Endodermal cell (in vitro differentiated cells): ENCODE measurements around the gene LGI2. TPM values are rescaled to one million over a fixed set of nuclear protein-coding genes. Genes with fewer than 3 reads are reported as not detected.

Experiments
- DNase-seq: peaks from one replicate; pipeline ENCODE4 v3.0.0-alpha.2; 2017
- H3K27ac ChIP-seq: 2 replicates; pipeline ENCODE4 v1.5.1; 2013; ENCODE audit warnings: mild to moderate bottlenecking, low read depth, low read length, moderate library complexity
- H3K27me3 ChIP-seq: 2 replicates; pipeline ENCODE4 v1.6.1; 2013; ENCODE audit warnings: mild to moderate bottlenecking, low read length, moderate library complexity; ENCODE audit not compliant: insufficient read depth, control insufficient read depth, poor library complexity, severe bottlenecking
- H3K36me3 ChIP-seq: 2 replicates; pipeline ENCODE4 v1.7.0; 2013; ENCODE audit warnings: mild to moderate bottlenecking, low read length, moderate library complexity; ENCODE audit not compliant: control insufficient read depth, insufficient read depth
- H3K4me1 ChIP-seq: one replicate; pipeline ENCODE4 v1.7.0; 2013; ENCODE audit warnings: low read length; ENCODE audit not compliant: control insufficient read depth, insufficient read depth
- H3K4me3 ChIP-seq: 2 replicates; pipeline ENCODE4 v1.5.1; 2013; ENCODE audit warnings: mild to moderate bottlenecking, low read length, moderate library complexity
- H3K9ac ChIP-seq: 2 replicates; pipeline ENCODE4 v1.6.1; 2013; ENCODE audit warnings: mild to moderate bottlenecking, low read length, moderate library complexity; ENCODE audit not compliant: poor library complexity, severe bottlenecking; ENCODE audit errors: extremely low read depth
- H3K9me3 ChIP-seq: 2 replicates; pipeline ENCODE4 v1.6.1; 2013; ENCODE audit warnings: mild to moderate bottlenecking, low read length, moderate library complexity; ENCODE audit not compliant: control insufficient read depth
- H3K27ac Mint-ChIP-seq: 2 replicates; pipeline ENCODE4 v1.8.0; 2020; ENCODE audit warnings: mixed read lengths
- H3K27me3 Mint-ChIP-seq: 2 replicates; pipeline ENCODE4 v1.8.0; 2021; ENCODE audit warnings: mild to moderate bottlenecking, mixed read lengths; ENCODE audit not compliant: insufficient read depth
- H3K36me3 Mint-ChIP-seq: 2 replicates; pipeline ENCODE4 v1.8.0; 2020; ENCODE audit warnings: low read depth, mixed read lengths
- H3K4me1 Mint-ChIP-seq: 2 replicates; pipeline ENCODE4 v1.8.0; 2020; ENCODE audit warnings: mixed read lengths
- H3K4me3 Mint-ChIP-seq: 2 replicates; pipeline ENCODE4 v1.8.0; 2020; ENCODE audit warnings: mild to moderate bottlenecking, moderate library complexity, mixed read lengths
- H3K9me3 Mint-ChIP-seq: 2 replicates; pipeline ENCODE4 v1.8.0; 2020; ENCODE audit warnings: mild to moderate bottlenecking, mixed read lengths
- WGBS, 2 experiments: methylation state at CpG; one replicate each; pipeline versions ENCODE4 v1.1.5 to v1.1.7; 2013; ENCODE audit warnings: missing lambda C conversion rate in 2 of 2, mixed read lengths in 1 of 2; ENCODE audit not compliant: insufficient coverage in 1 of 2, insufficient read length in 1 of 2; 5-methylcytosine and 5-hydroxymethylcytosine counted together
- long read RNA-seq, 4 experiments: library from polyadenylated mRNA in 2 of 4; library from RNA in 1 of 4; library from capped mRNA in 1 of 4; stranded (forward) in 3 of 4; unstranded in 1 of 4; transcript quantifications; one replicate each; pipeline ENCODE4 v2.0.0, GENCODE V29; 2020 to 2021; ENCODE audit warnings: inconsistent platforms in 1 of 4
- polyA plus RNA-seq, 2 experiments: library from polyadenylated mRNA; stranded (reverse); fragments of 50-300 nt; gene quantifications; one replicate each; pipeline ENCODE4 v1.2.3, GENCODE V29; 2013
- total RNA-seq, 2 donors: library from RNA; stranded (reverse); fragmentation: NEBNext Ultra II Directional in 1 of 2; extraction: Animal tissue kit (Norgen Biotek cat#: 25700) in 1 of 2; gene quantifications; 2 replicates in 1 of 2; 3 replicates in 1 of 2; pipeline ENCODE4 v1.2.1, GENCODE V29; 2021
- TF ChIP-seq, protein P1 (sequence below): fragments of 200-600 bp; sonication (generic); conservative IDR thresholded peaks from 2 replicates; pipeline ENCODE4 v1.5.0; 2021; ENCODE audit warnings: antibody characterized with exemption, mild to moderate bottlenecking

The LGI2 gene, protein sequence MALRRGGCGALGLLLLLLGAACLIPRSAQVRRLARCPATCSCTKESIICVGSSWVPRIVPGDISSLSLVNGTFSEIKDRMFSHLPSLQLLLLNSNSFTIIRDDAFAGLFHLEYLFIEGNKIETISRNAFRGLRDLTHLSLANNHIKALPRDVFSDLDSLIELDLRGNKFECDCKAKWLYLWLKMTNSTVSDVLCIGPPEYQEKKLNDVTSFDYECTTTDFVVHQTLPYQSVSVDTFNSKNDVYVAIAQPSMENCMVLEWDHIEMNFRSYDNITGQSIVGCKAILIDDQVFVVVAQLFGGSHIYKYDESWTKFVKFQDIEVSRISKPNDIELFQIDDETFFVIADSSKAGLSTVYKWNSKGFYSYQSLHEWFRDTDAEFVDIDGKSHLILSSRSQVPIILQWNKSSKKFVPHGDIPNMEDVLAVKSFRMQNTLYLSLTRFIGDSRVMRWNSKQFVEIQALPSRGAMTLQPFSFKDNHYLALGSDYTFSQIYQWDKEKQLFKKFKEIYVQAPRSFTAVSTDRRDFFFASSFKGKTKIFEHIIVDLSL
- 10 to 100 TPM in 1 of 2 donors, 1 to 10 TPM in 1; 6.5 to 15.9 TPM for total RNA-seq
- polyA plus RNA-seq (2013, experiment 1 of 2), result 5.1 TPM
- polyA plus RNA-seq (2013, experiment 2 of 2), result 3.7 TPM
- long read RNA-seq, experiment 1, full-length matches to known transcripts, result 7 of 11 reads
- long read RNA-seq, experiment 1, partial matches to known transcripts, result 1 of 11 reads
- long read RNA-seq, experiment 1, other reads (novel, unspliced or antisense), result 3 of 11 reads
- long read RNA-seq, experiment 2, full-length matches to known transcripts, result 33 of 39 reads
- long read RNA-seq, experiment 2, partial matches to known transcripts, result 2 of 39 reads
- long read RNA-seq, experiment 2, other reads (novel, unspliced or antisense), result 4 of 39 reads
- long read RNA-seq, experiment 3, result 0 reads
- long read RNA-seq, experiment 4, full-length matches to known transcripts, result 1 of 3 reads
- long read RNA-seq, experiment 4, partial matches to known transcripts, result 0 of 3 reads
- long read RNA-seq, experiment 4, other reads (novel, unspliced or antisense), result 2 of 3 reads

DNA sequence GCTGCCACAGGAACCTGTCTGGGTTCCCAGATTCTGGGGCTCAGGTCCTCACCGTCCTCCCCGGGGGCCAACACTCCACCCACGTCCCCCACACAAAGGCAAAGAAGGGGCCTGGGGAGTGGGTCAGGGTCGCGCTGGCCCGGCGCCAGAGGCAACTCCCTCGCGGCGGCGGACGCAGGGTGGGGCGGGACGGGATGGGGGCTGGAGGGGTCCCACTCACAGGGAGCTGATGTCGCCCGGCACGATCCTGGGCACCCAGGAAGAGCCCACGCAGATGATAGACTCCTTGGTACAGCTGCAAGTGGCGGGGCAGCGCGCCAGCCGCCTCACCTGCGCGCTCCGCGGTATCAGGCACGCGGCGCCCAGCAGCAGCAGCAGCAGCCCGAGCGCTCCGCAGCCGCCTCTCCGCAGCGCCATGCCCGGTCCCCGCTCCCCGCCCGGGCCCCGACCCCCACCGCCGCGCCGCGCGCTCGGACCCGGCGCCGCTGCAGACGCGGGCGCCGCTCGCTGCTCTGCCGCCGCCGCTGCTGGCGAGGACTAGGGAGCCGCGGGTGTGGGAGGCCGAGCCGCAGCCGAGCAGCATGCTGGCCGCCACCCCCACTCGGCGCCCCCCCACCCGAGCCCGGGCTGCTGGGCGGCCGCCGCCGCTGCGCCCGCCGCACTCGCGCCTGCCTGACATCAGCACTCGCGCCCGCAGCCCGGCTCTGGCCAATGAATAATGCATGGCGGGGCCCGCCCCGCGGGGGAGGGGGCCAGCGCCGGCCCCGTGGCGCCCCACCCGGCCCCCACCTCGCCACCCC is at the start of gene LGI2:
LGI2 (minus strand) TSS at position 670 of the 800 bp plus-strand sequence; CDS start at position 417, 253 bp downstream.
- peaks cover 35% of the 10 kb centered on the region for H3K27me3 ChIP-seq
- H3K27ac ChIP-seq, result no peak within 1 kb of the TSS
- H3K9ac ChIP-seq, result no peak within 1 kb of the TSS
- Mint-ChIP-seq H3K4me1 (peaks cover 20% of the 10 kb centered on the region), H3K27me3 (peaks cover 58% of the 10 kb centered on the region), H3K9me3 (peaks cover 4% of the 10 kb centered on the region), H3K36me3 (no peaks in the 10 kb centered on the region), H3K27ac (no peak within 1 kb of the TSS), H3K4me3 (peak within 1 kb of the TSS; percentile 59)
- TF ChIP-seq, protein P1, sequence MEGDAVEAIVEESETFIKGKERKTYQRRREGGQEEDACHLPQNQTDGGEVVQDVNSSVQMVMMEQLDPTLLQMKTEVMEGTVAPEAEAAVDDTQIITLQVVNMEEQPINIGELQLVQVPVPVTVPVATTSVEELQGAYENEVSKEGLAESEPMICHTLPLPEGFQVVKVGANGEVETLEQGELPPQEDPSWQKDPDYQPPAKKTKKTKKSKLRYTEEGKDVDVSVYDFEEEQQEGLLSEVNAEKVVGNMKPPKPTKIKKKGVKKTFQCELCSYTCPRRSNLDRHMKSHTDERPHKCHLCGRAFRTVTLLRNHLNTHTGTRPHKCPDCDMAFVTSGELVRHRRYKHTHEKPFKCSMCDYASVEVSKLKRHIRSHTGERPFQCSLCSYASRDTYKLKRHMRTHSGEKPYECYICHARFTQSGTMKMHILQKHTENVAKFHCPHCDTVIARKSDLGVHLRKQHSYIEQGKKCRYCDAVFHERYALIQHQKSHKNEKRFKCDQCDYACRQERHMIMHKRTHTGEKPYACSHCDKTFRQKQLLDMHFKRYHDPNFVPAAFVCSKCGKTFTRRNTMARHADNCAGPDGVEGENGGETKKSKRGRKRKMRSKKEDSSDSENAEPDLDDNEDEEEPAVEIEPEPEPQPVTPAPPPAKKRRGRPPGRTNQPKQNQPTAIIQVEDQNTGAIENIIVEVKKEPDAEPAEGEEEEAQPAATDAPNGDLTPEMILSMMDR, result no peak
- H3K4me3 ChIP-seq, result peak within 1 kb of the TSS; percentile 80
- peaks cover 11% of the 10 kb centered on the region for H3K36me3 ChIP-seq
- peak; percentile 81 for DNase-seq
- H3K9me3 ChIP-seq, result no peaks in the 10 kb centered on the region
- H3K4me1 ChIP-seq, result no peaks in the 10 kb centered on the region
- WGBS, 2 experiments, result 1 to 3% methylated on average over 7 to 92 of the region's 92 CpGs

DNA sequence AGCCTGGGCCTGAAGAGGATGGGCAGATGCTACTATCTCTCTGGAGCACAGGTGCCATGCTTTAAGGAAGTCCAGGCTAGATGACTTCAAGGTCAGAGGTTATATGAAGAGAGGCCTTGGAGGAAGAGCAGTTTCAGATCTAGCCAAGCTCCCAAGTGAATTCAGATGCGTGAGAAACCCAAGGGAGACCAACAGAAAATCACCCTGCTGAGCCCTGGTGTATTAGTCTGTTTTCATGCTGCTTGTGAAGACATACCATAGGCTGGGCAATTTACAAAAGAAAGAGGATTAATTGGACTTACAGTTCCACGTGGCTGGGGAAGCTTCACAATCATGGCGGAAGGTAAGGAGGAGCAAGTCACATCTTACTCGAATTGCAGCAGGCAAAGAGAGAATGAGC is 47.8 kb upstream of the LGI2 start:
- TF ChIP-seq, protein P1, result no peak
- H3K4me1 Mint-ChIP-seq, result peaks cover 47% of the 10 kb centered on the region
- 74 to 89% methylated on average over 4 of the region's 4 CpGs for WGBS, 2 experiments
- H3K27ac ChIP-seq, result no peak overlapping the region
- DNase-seq, result no peak
- H3K36me3 ChIP-seq, result no peaks in the 10 kb centered on the region
- peaks cover 30% of the 10 kb centered on the region for H3K9me3 ChIP-seq
- no peaks in the 10 kb centered on the region for H3K27me3 ChIP-seq
- no peak overlapping the region for H3K9ac ChIP-seq
- H3K36me3 Mint-ChIP-seq, result peaks cover 4% of the 10 kb centered on the region
- H3K4me3 Mint-ChIP-seq, result no peak overlapping the region
- peaks cover 1% of the 10 kb centered on the region for H3K27me3 Mint-ChIP-seq
- peaks cover 22% of the 10 kb centered on the region for H3K4me1 ChIP-seq
- no peak overlapping the region for H3K27ac Mint-ChIP-seq
- H3K4me3 ChIP-seq, result peak overlapping the region; percentile 47
- H3K9me3 Mint-ChIP-seq, result peaks cover 23% of the 10 kb centered on the region
